DND-41 (cell line): ENCODE results near the gene NBEA.

Experiments used
- CTCF ChIP-seq: IDR thresholded peaks from 2 replicates; pipeline ENCODE4 v1.5.1; 2012; ENCODE audit warnings: borderline replicate concordance, low read length, moderate library complexity, mild to moderate bottlenecking; ENCODE audit not compliant: poor library complexity, severe bottlenecking; ENCODE audit errors: extremely low read depth
- EZH2 ChIP-seq: IDR thresholded peaks from 3 replicates; pipeline ENCODE4 v1.6.1; 2012; ENCODE audit warnings: borderline replicate concordance, low read depth, mild to moderate bottlenecking, moderate library complexity, low read length, inconsistent platforms; ENCODE audit not compliant: severe bottlenecking

GRCh38 chr13:35046587-35046986 is 104.5 kb downstream of the NBEA start:
- TF ChIP-seq CTCF = no peak
- TF ChIP-seq EZH2 = no peak
